ENCODE data around the gene TTLL9.

TTLL9 gene

DNA sequence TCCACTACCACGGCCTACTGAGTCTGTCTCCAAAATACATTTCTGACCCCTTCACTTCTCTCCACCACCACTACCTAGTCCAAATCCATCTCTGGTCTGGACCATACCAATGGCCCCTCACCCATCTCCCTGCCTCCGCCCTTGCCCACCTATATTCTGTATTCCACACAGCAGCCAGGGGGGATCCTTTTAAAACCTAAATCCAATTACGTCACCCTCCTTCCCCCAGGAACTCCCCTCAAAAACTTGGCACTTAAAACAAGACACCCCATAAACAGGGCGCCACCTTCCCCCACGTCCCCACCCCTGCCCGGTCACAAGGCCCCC, 80.7 kb downstream of the TTLL9 start:
- no peak for DNase-seq

DNA sequence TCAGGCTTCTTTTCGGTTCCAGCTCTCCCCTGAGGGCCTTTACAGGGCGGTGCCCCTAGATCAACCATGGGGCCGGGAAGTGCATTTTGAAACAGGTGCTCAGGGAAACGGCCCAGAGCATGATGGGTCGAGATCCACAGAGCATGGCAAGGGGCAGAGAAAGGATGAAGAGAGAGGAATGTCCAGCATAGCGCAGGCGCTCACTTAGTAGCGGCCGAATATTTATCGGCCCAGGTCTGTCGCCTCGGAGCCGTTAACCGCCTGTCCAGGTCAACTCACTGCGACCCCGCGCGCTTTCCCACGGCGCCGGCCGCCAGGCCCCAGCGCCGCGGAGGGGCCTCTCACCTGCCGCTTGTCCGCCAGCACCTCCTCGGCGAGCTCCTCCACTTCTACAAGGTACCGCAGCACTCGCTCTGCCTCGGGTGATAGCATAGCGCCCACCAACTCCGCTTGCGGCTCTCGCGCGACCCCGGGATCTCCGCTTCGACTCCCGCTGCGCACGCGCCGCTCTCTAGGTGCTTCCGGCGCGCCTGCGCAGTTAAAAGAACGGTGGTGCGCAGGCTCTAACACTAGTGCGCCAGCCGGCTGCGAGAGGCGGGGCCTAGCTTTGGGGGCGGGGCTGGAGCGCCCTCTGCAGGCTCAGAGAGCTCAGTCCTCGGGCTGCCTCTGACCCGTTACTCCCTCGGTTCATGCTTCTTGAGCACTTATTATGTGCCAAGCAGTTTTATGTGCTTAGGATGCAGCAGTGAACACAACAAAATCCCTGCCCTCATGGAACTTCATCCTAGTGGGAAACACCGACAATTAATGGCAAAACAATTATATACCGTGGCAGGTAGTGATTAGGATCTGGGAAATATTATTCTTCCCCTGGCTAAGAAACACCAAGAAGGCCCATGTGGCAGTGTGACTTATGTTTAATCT, 81.4 kb downstream of the TTLL9 start, which contains the start of gene PDRG1:
Gene PDRG1, minus strand, starts transcription at position 517 of the 924 bp plus-strand sequence. Its CDS starts 85 bp downstream, at position 432.
- DNase-seq = peak; percentile 90

DNA sequence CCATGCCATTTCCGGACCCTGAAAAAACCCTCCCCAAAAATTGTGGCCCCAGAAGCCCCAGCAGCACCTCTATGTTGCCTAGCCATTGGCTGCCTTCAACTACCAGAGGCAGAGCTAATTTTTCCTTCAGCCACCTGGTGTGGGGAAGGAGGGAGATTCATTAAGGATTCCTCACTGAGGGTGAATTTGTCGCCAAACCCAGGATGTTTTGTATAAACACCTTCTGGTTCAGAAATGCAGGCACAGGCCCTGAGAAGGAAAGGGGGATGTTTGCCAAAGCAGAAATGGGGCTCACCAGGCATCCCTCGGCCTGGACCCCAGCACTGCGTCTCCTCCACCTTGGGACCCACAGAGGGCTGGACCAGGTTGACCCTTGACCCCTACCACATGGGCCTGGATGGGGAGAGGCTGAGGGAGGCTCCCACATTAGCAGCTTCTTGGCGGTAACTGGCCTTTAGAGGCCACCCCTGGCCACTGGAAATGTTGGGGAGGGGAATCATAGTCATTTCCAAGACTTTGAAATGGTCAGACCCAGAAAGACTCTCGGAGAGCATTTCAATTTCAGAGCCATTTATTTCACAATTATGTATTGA, 83.2 kb downstream of the TTLL9 start:
- DNase-seq = no peak

GRCh38 chr20:31954500-31954899, 84.1 kb downstream of the TTLL9 start:
- no peak for DNase-seq

DNA sequence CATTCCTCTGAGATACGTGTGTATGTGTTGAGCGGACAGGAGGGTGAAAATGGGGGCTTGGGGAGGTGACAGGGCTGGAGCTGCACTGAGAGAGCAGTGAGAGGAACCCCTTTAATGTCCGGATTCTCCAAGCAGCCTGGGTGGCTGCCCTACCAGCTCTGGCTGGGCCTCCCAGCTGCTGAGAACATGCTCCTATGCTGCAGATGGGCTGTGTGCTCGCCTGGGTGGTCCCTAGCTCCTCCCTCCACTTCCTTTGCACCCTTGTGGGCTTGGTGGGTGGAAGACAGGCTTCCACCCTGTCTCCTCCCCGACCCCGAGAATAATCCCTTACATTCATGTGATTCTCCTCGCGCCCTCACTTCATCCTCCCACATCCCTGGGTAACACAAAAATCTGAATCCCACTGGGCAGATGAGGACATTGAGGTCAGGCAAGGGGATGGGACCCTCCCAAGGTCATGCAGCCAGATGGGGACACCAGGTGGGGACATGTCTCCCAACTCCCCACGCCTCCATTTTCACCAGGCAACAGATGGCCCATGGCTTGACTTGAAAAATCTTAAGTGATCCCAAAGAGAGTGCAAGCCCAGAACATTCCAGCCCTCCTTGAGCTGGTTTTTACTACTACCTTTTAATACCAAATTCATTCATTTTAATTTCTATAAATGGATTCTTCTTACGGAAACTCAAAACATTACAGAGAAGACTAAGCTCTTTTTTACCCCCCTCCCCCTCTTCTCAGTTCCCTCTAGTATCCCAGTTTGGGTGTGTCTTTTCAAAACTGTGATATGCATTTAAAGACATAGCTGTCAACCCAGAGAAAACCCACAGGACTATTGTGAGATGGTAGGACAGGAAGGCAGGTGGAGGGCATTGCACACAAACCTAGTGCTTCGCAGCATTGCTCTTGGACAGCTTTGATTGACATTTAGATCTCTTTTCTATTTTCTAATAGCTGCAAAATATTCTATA, 86.4 kb downstream of the TTLL9 start:
- DNase-seq = no peak

- DNase-seq = no peak
Measured at GRCh38 chr20:31962761-31963160, 92.3 kb downstream of the TTLL9 start.

- DNase-seq = no peak
Measured at GRCh38 chr20:31963889-31964288, 93.5 kb downstream of the TTLL9 start.

GRCh38 chr20:31966991-31967655, 96.7 kb downstream of the TTLL9 start:
- DNase-seq = no peak

DNA sequence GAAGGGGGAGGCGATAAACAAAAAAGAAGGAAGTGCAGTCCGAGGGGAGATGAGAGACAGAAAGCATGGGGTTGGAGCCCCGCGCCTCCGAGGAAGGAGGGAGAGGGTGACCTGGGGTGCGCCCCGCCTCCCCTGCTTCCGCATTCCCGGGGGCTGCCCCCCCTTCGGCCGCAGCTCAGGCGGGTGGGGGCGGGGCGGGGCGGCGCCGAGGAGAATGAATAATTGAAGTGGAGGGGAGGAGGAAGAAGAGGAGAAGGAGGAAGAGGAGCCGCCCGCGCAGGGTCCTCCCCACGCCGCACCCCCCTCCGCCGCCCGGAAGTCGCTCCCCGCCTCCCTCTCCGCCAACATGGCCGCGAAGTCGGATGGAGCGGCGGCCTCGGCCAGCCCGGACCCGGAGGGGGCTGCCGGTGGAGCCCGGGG, 97.4 kb downstream of the TTLL9 start, which contains the start of gene XKR7:
Gene XKR7, plus strand, starts transcription at position 322 of the 420 bp plus-strand sequence. Its CDS starts 25 bp downstream, at position 347.
- DNase-seq = no peak

- peak; percentile 59 for DNase-seq
Measured at GRCh38 chr20:31968291-31969126, 98.1 kb downstream of the TTLL9 start.

DNA sequence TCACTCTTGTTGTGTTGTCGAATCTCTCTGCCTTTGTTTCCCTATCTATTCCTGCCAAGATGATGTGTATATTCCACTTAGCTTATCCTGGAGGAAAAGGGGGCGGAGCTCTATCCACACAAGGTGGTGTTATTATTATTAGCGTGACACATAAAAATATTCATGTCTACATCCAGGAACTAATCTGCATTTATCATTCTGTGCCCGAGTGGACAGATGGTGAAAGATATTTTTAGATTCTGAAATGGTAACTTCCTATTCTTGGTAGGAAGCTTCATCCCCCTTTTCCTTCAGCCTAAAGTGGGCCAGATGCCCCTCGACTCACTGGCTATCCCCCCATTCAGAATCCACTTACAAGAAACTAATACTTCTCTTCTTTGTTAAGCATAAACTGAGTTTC, 99.6 kb downstream of the TTLL9 start:
- DNase-seq = no peak

- DNase-seq = no peak
Measured at GRCh38 chr20:31972471-31973021, 102.1 kb downstream of the TTLL9 start.

DNA sequence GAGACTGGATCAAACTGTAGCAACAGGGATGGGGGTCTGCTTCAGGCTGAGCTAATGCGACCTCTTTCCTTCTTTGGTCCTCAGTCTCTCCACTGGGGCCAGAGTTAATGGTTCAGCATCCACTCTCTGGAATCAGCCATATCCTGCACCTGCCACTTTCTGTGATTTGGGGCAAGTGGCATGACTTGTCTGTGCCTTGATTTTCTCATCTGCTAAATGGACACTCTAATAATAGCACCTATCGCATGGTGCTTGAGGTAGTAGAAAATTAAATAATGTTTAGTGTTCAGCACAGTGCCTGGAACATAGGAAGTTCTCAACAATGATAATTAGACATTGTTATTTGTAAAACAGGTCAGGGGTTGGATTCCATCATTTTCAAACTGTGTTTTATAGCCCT, 103.9 kb downstream of the TTLL9 start:
- DNase-seq = no peak

GRCh38 chr20:31974951-31975487, 104.6 kb downstream of the TTLL9 start:
- no peak for DNase-seq

DNA sequence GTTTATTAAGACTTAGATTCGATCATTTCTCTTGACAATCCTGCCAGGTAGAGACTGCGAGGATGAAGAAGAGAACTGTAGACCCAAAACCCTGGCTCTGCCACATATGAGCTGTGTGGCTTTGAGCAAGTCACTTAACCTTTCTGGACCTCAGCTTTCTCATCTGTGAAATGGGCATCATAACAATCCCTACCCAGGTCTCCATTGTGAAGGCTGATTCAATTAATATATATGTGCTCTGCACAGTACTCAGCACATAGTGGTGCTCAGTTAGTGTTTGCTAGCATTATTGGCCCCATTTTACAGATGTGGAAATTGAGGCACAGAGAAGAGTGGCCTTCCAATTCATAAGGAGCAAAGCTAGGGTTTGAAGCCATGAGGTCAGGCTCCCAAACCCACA, 105.4 kb downstream of the TTLL9 start:
- DNase-seq = no peak

DNA sequence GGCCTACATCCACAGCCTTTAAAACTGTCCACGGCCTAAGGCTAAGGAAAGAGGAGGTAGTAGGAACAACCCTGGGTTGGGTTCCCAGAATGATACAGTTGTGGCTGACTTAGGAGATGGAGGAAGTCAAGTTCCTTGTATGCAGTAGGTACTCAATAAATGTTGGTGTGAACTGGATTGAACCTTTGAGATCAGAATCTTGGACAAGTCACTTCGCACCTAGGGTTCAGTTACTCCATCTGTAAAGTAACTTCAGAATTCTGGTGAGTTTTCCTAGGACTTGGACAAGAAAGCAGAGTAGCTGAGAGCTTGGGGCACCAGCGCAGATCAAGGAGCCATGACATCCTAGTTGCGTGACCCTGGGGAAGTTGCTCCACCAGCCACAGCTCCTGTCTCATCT, 106.6 kb downstream of the TTLL9 start:
- DNase-seq = no peak

GRCh38 chr20:31979713-31980426, 109.4 kb downstream of the TTLL9 start:
- DNase-seq = no peak

DNA sequence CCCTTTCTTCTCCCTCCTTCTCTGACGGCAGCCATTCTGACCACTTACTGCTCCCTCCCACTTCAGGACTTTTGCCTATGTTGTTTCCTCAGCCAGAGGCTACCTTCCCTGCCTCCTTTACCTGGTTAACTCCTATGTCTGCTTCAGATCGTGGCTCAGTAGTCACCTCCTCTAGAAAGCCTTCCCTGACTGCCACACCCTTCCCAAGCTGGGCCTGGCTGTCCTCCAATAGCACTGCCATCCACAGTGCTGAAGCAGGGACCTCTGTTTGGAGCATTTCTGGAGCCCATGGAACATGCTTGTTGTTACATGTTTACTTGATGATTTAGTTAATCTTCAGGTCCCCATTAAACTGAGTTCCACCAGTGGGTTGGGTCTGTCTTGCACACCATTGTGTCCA, 111.3 kb downstream of the TTLL9 start:
- no peak for DNase-seq

- no peak for DNase-seq
Measured at GRCh38 chr20:31984981-31985471, 114.6 kb downstream of the TTLL9 start.

DNA sequence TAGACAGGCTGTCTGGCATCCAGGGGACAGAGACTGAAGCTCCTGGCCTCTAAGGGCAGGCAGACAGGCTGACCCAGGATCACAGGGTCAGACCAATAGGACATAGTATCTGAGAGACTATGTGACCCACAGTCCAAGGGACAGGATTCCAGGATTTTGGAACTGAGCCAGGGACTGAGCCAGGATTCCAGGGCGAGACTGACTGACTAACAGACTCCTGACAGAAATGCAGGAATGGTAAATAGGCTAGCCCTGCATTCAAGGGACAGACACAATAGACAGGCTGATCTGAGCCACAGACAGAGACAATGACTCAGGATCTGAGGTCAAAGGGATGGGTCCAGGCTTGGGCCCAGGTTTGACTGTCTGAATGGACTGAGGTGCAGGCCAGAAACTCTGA, 117.3 kb downstream of the TTLL9 start:
- DNase-seq = no peak

Measured in activated gamma-delta T cell (primary cell).